ENCODE data around the gene COL21A1. TPM values are rescaled to one million over a fixed set of nuclear protein-coding genes. Genes with fewer than 3 reads are reported as not detected.

Gene COL21A1
- total RNA-seq, 2 experiments from 2014 or later: not detected

DNA sequence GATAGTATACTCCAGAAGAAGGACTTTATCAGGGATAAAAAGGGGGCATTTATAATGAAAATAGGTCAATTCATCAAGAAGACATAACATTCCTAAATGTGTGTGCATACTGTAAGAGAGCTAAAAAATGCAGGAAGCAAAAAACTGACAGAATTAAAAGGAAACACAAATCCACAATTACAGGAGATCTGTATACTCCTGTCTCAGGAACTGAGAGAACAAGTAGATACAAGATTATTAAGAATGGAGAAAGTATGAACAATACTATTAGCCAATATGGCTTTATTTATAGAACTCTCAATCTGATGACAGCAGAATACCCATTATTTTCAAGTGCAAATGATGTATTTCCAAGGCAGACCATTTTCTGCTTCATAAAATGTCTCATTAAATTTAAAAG is 204.3 kb downstream of the COL21A1 start:
- POLR2A ChIA-PET: no interaction called here
- Histone ChIP-seq H2AFZ (ENCODE audit: low read length) (no peak overlapping the region), H3K36me3 (ENCODE audit: insufficient read depth, low read length) (no peaks in the 10 kb centered on the region), H3K79me2 (ENCODE audit: insufficient read depth, low read depth, low read length) (no peaks in the 10 kb centered on the region), H3K9me3 (ENCODE audit: low read length) (no peaks in the 10 kb centered on the region), H3K4me1 (ENCODE audit: insufficient read depth, low read length, poor library complexity, severe bottlenecking) (no peaks in the 10 kb centered on the region), H3K27ac (ENCODE audit: low read depth, low read length, poor library complexity, severe bottlenecking) (no peak overlapping the region), H4K20me1 (ENCODE audit: insufficient read depth, low read length) (no peaks in the 10 kb centered on the region), H3K4me2 (ENCODE audit: low read length) (no peak overlapping the region), H3K4me3 (ENCODE audit: low read depth, low read length, poor library complexity, severe bottlenecking) (no peak overlapping the region), H3K9me2 (ENCODE audit: insufficient read depth, low read length) (no peaks in the 10 kb centered on the region)
- intact Hi-C loops (cut with micrococcal nuclease; ENCODE audit: unreplicated experiment): no loop called here
- BruUV-seq (replicated peaks): no TSS peak
- DNase-seq (ENCODE audit: low spot score): no peak
- CTCF ChIA-PET (ENCODE audit: unreplicated experiment): no interaction called here
- TF ChIP-seq EZH2phosphoT487 (IDR thresholded peaks at IDR 0.05; ENCODE audit: borderline replicate concordance, low read depth, low read length): no peak
- TF ChIP-seq, protein P1, sequence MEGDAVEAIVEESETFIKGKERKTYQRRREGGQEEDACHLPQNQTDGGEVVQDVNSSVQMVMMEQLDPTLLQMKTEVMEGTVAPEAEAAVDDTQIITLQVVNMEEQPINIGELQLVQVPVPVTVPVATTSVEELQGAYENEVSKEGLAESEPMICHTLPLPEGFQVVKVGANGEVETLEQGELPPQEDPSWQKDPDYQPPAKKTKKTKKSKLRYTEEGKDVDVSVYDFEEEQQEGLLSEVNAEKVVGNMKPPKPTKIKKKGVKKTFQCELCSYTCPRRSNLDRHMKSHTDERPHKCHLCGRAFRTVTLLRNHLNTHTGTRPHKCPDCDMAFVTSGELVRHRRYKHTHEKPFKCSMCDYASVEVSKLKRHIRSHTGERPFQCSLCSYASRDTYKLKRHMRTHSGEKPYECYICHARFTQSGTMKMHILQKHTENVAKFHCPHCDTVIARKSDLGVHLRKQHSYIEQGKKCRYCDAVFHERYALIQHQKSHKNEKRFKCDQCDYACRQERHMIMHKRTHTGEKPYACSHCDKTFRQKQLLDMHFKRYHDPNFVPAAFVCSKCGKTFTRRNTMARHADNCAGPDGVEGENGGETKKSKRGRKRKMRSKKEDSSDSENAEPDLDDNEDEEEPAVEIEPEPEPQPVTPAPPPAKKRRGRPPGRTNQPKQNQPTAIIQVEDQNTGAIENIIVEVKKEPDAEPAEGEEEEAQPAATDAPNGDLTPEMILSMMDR (conservative IDR thresholded peaks at IDR 0.05; ENCODE audit: low read length): no peak

- Histone ChIP-seq H2AFZ (ENCODE audit: low read length) (no peak overlapping the region), H3K36me3 (ENCODE audit: insufficient read depth, low read length) (no peaks in the 10 kb centered on the region), H3K9me3 (ENCODE audit: low read length) (no peaks in the 10 kb centered on the region), H3K79me2 (ENCODE audit: insufficient read depth, low read depth, low read length) (no peaks in the 10 kb centered on the region), H3K9me2 (ENCODE audit: insufficient read depth, low read length) (no peaks in the 10 kb centered on the region), H3K27ac (ENCODE audit: low read depth, low read length, poor library complexity, severe bottlenecking) (no peak overlapping the region), H3K4me3 (ENCODE audit: low read depth, low read length, poor library complexity, severe bottlenecking) (no peak overlapping the region), H3K4me2 (ENCODE audit: low read length) (no peak overlapping the region), H3K4me1 (ENCODE audit: insufficient read depth, low read length, poor library complexity, severe bottlenecking) (no peaks in the 10 kb centered on the region), H4K20me1 (ENCODE audit: insufficient read depth, low read length) (no peaks in the 10 kb centered on the region)
- DNase-seq (ENCODE audit: low spot score): no peak
- no TSS peak for BruUV-seq (replicated peaks)
- CTCF ChIA-PET (ENCODE audit: unreplicated experiment): no interaction called here
- no peak for TF ChIP-seq EZH2phosphoT487 (IDR thresholded peaks at IDR 0.05; ENCODE audit: borderline replicate concordance, low read depth, low read length)
- TF ChIP-seq, protein P1 (conservative IDR thresholded peaks at IDR 0.05; ENCODE audit: low read length): no peak
- POLR2A ChIA-PET: no interaction called here
- intact Hi-C loops (cut with micrococcal nuclease; ENCODE audit: unreplicated experiment): no loop called here
These were observed 205.8 kb downstream of the COL21A1 start for GRCh38 chr6:56041591-56041990.

GRCh38 chr6:56040889-56041301 is 206.5 kb downstream of the COL21A1 start:
- H3K4me3 ChIP-seq (ENCODE audit: low read depth, low read length, poor library complexity, severe bottlenecking): no peak overlapping the region
- BruUV-seq (replicated peaks): no TSS peak

More at GRCh38 chr6:56040889-56041301, 206.5 kb downstream of the COL21A1 start:
- no peaks in the 10 kb centered on the region for H3K9me3 ChIP-seq (ENCODE audit: low read length)
- intact Hi-C loops (cut with micrococcal nuclease; ENCODE audit: unreplicated experiment): no loop called here
- ChIA-PET CTCF (ENCODE audit: unreplicated experiment) (no interaction called here), POLR2A (no interaction called here)
- DNase-seq (ENCODE audit: low spot score): no peak
- H3K4me2 ChIP-seq (ENCODE audit: low read length): no peak overlapping the region
- TF ChIP-seq, protein P1 (conservative IDR thresholded peaks at IDR 0.05; ENCODE audit: low read length): no peak
- TF ChIP-seq EZH2phosphoT487 (IDR thresholded peaks at IDR 0.05; ENCODE audit: borderline replicate concordance, low read depth, low read length): no peak
- H2AFZ ChIP-seq (ENCODE audit: low read length): no peak overlapping the region
- no peaks in the 10 kb centered on the region for H3K4me1 ChIP-seq (ENCODE audit: insufficient read depth, low read length, poor library complexity, severe bottlenecking)
- no peaks in the 10 kb centered on the region for H3K9me2 ChIP-seq (ENCODE audit: insufficient read depth, low read length)
- H4K20me1 ChIP-seq (ENCODE audit: insufficient read depth, low read length): no peaks in the 10 kb centered on the region
- no peak overlapping the region for H3K27ac ChIP-seq (ENCODE audit: low read depth, low read length, poor library complexity, severe bottlenecking)
- no peaks in the 10 kb centered on the region for H3K36me3 ChIP-seq (ENCODE audit: insufficient read depth, low read length)
- no peaks in the 10 kb centered on the region for H3K79me2 ChIP-seq (ENCODE audit: insufficient read depth, low read depth, low read length)
